ENCODE results near the gene CTSE.

The CTSE gene

DNA sequence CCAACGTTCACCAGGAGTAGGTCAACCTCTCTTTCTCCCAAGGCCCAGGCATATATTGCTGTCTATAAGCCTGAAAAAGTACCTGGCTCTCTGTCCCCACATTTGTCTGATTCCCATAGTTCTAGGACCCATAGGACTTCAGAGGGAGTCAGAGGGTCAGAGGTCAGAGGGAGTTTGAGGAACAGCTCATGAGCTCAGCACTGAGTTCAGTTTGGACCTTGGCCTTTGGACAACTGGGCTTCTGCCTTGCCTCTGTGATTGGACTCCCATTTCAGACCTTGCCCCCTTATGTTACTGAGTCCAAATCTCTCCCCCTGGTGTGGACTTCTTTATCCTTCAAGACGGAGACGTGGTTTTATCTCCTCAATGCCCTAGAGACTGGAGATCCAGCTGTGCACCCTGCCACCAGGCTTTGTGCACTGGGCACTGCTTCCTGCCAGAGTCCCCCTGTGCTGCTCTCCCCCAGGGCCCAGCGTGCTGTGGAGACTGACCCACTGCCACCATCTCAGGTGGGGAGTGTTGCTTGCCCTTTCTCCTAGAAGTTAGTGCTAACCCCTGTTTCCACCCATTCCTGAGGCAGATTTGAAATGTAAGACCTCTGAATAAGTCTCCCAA, 3.2 kb downstream of the CTSE start:
- Histone ChIP-seq H3K36me3 (ENCODE audit: insufficient read depth, insufficient read length, low read length) (no peaks in the 10 kb centered on the region), H3K27me3 (ENCODE audit: insufficient read depth, insufficient read length) (no peaks in the 10 kb centered on the region), H3K4me1 (ENCODE audit: insufficient read depth, insufficient read length) (peaks cover 2% of the 10 kb centered on the region), H3K9ac (ENCODE audit: insufficient read length, low read depth) (no peak overlapping the region), H3K4me3 (ENCODE audit: insufficient read length, low read depth) (no peak overlapping the region), H3K9me3 (ENCODE audit: insufficient read depth, low read length) (no peaks in the 10 kb centered on the region)
- TF ChIP-seq SUZ12 (IDR thresholded peaks at IDR 0.05; ENCODE audit: extremely low read depth, insufficient read depth, insufficient read length): no peak
- TF ChIP-seq ZNF274 (IDR thresholded peaks at IDR 0.05; ENCODE audit: low read depth, low read length): no peak
- no peak for DNase-seq (ENCODE audit: low read depth, low spot score)

DNA sequence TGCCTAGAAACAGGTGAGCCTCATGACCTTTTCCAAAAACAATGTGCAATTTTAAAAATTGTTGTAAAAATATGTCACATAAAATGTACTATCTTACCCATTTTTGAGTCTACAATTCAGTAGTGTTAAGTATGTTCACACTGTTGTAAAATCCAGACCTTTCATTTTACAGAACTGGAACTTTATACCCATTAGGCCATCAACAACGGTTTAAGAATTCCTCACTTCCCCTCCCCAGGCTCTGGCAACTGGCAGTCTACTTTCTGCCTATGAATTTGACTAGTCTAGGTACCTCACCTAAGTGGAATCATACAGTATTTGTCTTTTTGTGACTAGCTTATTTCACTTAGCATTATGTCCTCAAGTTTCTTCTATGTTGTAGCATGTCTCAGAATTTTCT, 8.6 kb downstream of the CTSE start:
- no peak overlapping the region for H3K4me3 ChIP-seq (ENCODE audit: insufficient read length, low read depth)
- no peak for TF ChIP-seq ZNF274 (IDR thresholded peaks at IDR 0.05; ENCODE audit: low read depth, low read length)
- TF ChIP-seq YY1 (IDR thresholded peaks at IDR 0.05; ENCODE audit: insufficient read depth, insufficient read length): no peak
- no peak for TF ChIP-seq SUZ12 (IDR thresholded peaks at IDR 0.05; ENCODE audit: extremely low read depth, insufficient read depth, insufficient read length)
- no peaks in the 10 kb centered on the region for H3K9me3 ChIP-seq (ENCODE audit: insufficient read depth, low read length)
- H3K36me3 ChIP-seq (ENCODE audit: insufficient read depth, insufficient read length, low read length): no peaks in the 10 kb centered on the region
- H3K9ac ChIP-seq (ENCODE audit: insufficient read length, low read depth): no peak overlapping the region
- H3K27me3 ChIP-seq (ENCODE audit: insufficient read depth, insufficient read length): no peaks in the 10 kb centered on the region
- no peaks in the 10 kb centered on the region for H3K4me1 ChIP-seq (ENCODE audit: insufficient read depth, insufficient read length)
- no peak for DNase-seq (ENCODE audit: low read depth, low spot score)

DNA sequence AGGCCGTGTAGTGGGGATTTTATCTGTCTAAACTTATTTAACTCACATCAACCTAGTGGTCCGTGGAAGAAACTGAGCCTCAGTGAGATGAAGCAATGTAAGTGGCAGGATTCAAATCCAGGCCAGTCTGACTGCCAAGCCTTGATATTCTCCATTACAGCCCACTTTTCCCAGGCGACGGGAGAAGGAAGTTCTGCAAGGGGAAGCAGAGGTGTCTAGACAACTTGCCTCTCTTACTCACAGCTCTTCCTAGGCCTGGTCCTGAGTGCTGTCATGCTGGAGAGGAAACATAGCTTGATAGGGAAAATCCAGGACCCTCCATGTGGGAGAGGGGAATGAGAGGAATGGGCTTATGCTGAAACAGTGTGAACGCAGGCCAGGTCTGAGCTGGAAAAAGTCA, 9.1 kb downstream of the CTSE start:
- H3K27me3 ChIP-seq (ENCODE audit: insufficient read depth, insufficient read length): no peaks in the 10 kb centered on the region
- no peaks in the 10 kb centered on the region for H3K9me3 ChIP-seq (ENCODE audit: insufficient read depth, low read length)
- no peaks in the 10 kb centered on the region for H3K4me1 ChIP-seq (ENCODE audit: insufficient read depth, insufficient read length)
- H3K4me3 ChIP-seq (ENCODE audit: insufficient read length, low read depth): no peak overlapping the region
- H3K36me3 ChIP-seq (ENCODE audit: insufficient read depth, insufficient read length, low read length): no peaks in the 10 kb centered on the region
- TF ChIP-seq ZNF274 (IDR thresholded peaks at IDR 0.05; ENCODE audit: low read depth, low read length): no peak
- no peak for TF ChIP-seq YY1 (IDR thresholded peaks at IDR 0.05; ENCODE audit: insufficient read depth, insufficient read length)
- no peak for TF ChIP-seq SUZ12 (IDR thresholded peaks at IDR 0.05; ENCODE audit: extremely low read depth, insufficient read depth, insufficient read length)
- DNase-seq (ENCODE audit: low read depth, low spot score): no peak
- H3K9ac ChIP-seq (ENCODE audit: insufficient read length, low read depth): no peak overlapping the region

DNA sequence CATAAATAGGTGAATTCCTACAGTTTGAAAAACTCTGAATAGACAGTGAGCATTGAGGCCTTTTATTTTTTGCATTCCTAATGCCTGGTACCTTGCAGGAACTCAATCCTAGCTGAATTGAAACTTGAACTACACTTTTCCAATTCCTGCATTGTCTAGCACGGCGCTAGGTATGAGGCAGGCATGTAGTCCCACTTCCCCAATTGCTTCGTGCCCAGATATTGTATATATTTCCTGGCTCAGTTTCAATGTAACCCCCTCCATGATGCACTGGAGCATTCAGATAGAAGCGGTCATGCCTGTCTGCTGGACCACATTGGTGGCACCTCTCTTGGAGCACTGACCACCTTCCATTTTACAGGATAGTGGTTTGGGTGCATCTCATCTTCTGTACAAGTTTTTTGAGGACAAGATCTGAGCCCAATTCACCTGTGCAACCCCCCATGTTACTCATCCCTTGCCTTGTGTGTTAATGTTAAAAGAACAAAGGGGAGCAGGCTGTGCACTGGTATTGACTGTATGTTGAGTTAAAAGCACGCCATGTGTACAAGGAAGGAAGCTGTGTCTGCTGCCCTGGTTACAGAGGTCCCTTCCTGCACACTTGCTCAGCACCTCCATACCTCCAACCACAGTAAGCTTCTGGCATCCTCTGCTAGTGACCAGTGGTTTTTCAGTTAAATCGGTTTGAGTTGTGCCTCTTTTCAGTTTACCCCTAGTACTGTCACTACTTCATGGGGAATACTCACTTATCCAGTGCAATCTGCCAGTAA, 10.5 kb downstream of the CTSE start:
- DNase-seq (ENCODE audit: low read depth, low spot score): no peak
- H3K4me1 ChIP-seq (ENCODE audit: insufficient read depth, insufficient read length): no peaks in the 10 kb centered on the region
- no peaks in the 10 kb centered on the region for H3K36me3 ChIP-seq (ENCODE audit: insufficient read depth, insufficient read length, low read length)
- H3K9ac ChIP-seq (ENCODE audit: insufficient read length, low read depth): no peak overlapping the region
- no peak for TF ChIP-seq SUZ12 (IDR thresholded peaks at IDR 0.05; ENCODE audit: extremely low read depth, insufficient read depth, insufficient read length)
- TF ChIP-seq YY1 (IDR thresholded peaks at IDR 0.05; ENCODE audit: insufficient read depth, insufficient read length): no peak
- no peak for TF ChIP-seq ZNF274 (IDR thresholded peaks at IDR 0.05; ENCODE audit: low read depth, low read length)
- no peak overlapping the region for H3K4me3 ChIP-seq (ENCODE audit: insufficient read length, low read depth)
- no peaks in the 10 kb centered on the region for H3K27me3 ChIP-seq (ENCODE audit: insufficient read depth, insufficient read length)
- no peaks in the 10 kb centered on the region for H3K9me3 ChIP-seq (ENCODE audit: insufficient read depth, low read length)

DNA sequence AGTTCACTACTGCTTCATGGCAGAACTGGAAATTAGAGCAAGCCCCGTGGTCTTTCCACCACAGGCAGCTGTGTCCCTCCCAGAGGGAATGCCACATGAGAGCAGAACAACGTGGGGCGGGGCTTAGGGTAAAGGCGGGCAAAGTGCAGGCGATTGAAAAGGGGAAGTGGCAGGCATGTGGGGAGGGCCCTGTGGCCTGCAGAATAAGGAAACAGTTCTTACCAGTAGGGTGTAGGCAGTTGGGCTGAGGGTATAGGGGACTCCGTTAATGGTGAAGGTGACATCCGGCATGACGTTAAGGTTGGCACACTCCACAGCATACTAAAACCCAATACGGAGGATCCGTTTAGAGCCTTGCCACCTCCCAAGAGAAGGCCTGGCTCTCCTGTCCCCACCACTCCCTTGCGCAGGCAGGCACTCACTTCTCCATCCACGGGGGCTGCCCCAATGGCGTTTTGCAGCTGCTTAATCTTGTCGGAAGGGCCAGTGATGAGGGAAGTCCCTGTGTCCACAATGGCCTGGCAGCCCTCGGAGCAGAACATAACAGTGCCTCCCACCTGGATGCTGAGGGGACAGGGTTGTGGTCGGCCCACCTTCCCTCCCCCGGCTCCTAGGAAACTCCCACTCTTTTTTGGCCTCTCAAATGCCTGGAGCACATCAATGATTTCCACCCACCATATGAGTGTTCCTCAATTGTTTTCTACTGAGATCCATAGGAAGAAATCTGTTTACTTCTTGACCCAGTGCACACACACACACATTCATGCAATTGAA, 11.4 kb downstream of the CTSE start:
- H3K27me3 ChIP-seq (ENCODE audit: insufficient read depth, insufficient read length): no peaks in the 10 kb centered on the region
- TF ChIP-seq YY1 (IDR thresholded peaks at IDR 0.05; ENCODE audit: insufficient read depth, insufficient read length): no peak
- TF ChIP-seq SUZ12 (IDR thresholded peaks at IDR 0.05; ENCODE audit: extremely low read depth, insufficient read depth, insufficient read length): no peak
- TF ChIP-seq ZNF274 (IDR thresholded peaks at IDR 0.05; ENCODE audit: low read depth, low read length): no peak
- H3K9ac ChIP-seq (ENCODE audit: insufficient read length, low read depth): no peak overlapping the region
- DNase-seq (ENCODE audit: low read depth, low spot score): no peak
- H3K36me3 ChIP-seq (ENCODE audit: insufficient read depth, insufficient read length, low read length): no peaks in the 10 kb centered on the region
- no peaks in the 10 kb centered on the region for H3K9me3 ChIP-seq (ENCODE audit: insufficient read depth, low read length)
- H3K4me3 ChIP-seq (ENCODE audit: insufficient read length, low read depth): no peak overlapping the region
- H3K4me1 ChIP-seq (ENCODE audit: insufficient read depth, insufficient read length): no peaks in the 10 kb centered on the region

DNA sequence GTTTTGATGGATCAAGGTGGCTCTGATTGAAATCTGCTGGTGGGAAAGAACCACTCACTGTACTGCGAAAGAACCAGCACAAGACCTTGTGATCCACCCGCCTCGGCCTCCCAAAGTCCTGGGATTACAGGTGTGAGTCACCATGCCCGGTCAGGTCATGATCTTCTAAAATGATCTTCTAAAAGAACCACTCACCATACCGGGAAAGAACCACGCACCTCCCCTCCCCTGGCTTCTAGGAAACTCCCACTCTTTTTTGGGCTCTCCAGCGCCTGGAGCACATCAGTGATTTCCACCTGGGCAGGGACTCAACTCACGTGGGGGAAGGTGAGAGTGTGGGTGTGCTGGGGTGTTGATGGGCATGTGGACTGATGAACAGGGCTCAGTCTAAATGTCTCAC, 12.6 kb downstream of the CTSE start:
- TF ChIP-seq SUZ12 (IDR thresholded peaks at IDR 0.05; ENCODE audit: extremely low read depth, insufficient read depth, insufficient read length) (no peak), ZNF274 (IDR thresholded peaks at IDR 0.05; ENCODE audit: low read depth, low read length) (no peak), YY1 (IDR thresholded peaks at IDR 0.05; ENCODE audit: insufficient read depth, insufficient read length) (no peak)
- Histone ChIP-seq H3K9me3 (ENCODE audit: insufficient read depth, low read length) (no peaks in the 10 kb centered on the region), H3K4me3 (ENCODE audit: insufficient read length, low read depth) (no peak overlapping the region), H3K9ac (ENCODE audit: insufficient read length, low read depth) (no peak overlapping the region), H3K36me3 (ENCODE audit: insufficient read depth, insufficient read length, low read length) (no peaks in the 10 kb centered on the region), H3K27me3 (ENCODE audit: insufficient read depth, insufficient read length) (no peaks in the 10 kb centered on the region), H3K4me1 (ENCODE audit: insufficient read depth, insufficient read length) (no peaks in the 10 kb centered on the region)
- DNase-seq (ENCODE audit: low read depth, low spot score): no peak

DNA sequence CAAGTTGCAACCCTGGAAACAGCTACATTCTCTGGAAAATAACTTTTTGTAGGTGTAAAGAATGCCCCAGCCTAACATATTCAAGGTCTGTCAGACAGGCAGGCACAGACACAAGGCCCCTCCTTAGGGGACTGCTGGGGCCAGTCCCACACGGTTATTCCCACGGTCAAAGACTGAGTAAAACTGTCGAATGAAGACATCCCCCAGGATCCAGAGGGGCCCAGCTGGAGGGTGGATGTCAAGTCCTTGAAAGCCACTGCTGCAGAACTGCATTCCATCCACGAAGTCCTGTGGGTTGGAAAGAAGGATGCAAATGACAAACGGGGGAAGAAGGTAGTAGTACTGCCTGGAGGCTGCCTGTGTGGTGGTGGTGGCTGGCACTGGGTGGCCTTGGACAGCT, 13.6 kb downstream of the CTSE start:
- H3K27me3 ChIP-seq (ENCODE audit: insufficient read depth, insufficient read length): no peaks in the 10 kb centered on the region
- H3K9me3 ChIP-seq (ENCODE audit: insufficient read depth, low read length): no peaks in the 10 kb centered on the region
- H3K4me3 ChIP-seq (ENCODE audit: insufficient read length, low read depth): no peak overlapping the region
- TF ChIP-seq SUZ12 (IDR thresholded peaks at IDR 0.05; ENCODE audit: extremely low read depth, insufficient read depth, insufficient read length) (no peak), YY1 (IDR thresholded peaks at IDR 0.05; ENCODE audit: insufficient read depth, insufficient read length) (no peak), ZNF274 (IDR thresholded peaks at IDR 0.05; ENCODE audit: low read depth, low read length) (no peak)
- H3K36me3 ChIP-seq (ENCODE audit: insufficient read depth, insufficient read length, low read length): no peaks in the 10 kb centered on the region
- DNase-seq (ENCODE audit: low read depth, low spot score): no peak
- H3K4me1 ChIP-seq (ENCODE audit: insufficient read depth, insufficient read length): no peaks in the 10 kb centered on the region
- H3K9ac ChIP-seq (ENCODE audit: insufficient read length, low read depth): no peak overlapping the region

All from NT2/D1 (cell line).